ENCODE measurements around the gene CDS1. TPM values are rescaled to one million over a fixed set of nuclear protein-coding genes. Genes with fewer than 3 reads are reported as not detected.

Gene CDS1
- total RNA-seq, 1 donor from 2014 or later, result 18.8 TPM

DNA sequence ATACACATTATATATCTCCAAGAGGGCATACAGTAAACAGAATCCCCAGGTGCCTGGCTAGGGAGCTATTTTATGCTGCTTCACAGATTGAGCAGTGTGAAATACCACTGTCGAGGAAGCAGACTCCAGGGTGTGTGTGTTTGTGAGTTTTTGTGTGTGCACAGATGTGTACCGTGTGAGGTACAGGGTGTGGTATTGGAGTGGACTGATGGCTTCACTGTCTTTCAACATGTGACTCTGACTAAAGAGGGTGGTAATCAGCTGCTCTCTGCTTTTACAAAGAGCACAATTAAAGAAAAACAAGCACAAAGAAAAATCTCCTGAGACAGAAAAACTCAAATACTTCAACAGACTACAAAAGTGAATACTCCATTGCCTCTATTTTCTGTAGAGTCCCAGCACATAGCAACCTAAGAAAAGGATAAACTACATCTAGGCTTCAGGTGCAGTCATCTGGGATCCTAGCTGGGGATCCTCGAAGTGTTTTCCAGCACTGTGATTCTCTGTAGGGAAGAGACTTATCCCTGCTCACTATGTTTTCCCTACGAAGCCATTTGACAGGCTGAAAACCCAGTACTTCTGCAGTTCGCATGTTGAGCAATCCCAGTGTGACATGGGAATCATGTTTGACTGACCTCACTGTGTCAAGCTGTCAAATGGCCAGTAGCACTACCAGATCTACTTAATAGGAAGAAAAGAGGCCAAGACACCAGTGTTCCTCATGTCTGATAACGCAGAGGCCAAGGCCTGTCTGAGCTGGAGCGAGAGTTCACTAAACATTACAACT is 100.3 kb downstream of the CDS1 start:
- TF ChIP-seq, protein P1, sequence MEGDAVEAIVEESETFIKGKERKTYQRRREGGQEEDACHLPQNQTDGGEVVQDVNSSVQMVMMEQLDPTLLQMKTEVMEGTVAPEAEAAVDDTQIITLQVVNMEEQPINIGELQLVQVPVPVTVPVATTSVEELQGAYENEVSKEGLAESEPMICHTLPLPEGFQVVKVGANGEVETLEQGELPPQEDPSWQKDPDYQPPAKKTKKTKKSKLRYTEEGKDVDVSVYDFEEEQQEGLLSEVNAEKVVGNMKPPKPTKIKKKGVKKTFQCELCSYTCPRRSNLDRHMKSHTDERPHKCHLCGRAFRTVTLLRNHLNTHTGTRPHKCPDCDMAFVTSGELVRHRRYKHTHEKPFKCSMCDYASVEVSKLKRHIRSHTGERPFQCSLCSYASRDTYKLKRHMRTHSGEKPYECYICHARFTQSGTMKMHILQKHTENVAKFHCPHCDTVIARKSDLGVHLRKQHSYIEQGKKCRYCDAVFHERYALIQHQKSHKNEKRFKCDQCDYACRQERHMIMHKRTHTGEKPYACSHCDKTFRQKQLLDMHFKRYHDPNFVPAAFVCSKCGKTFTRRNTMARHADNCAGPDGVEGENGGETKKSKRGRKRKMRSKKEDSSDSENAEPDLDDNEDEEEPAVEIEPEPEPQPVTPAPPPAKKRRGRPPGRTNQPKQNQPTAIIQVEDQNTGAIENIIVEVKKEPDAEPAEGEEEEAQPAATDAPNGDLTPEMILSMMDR (IDR thresholded peaks at IDR 0.05; ENCODE audit: insufficient read depth, low read length, poor library complexity, severe bottlenecking), result no peak
- no peaks in the 10 kb centered on the region for H3K27me3 ChIP-seq (ENCODE audit: control insufficient read depth, insufficient read depth, low read length)
- H3K4me3 ChIP-seq (ENCODE audit: low read depth, low read length), result no peak overlapping the region
- peaks cover 1% of the 10 kb centered on the region for H3K36me3 ChIP-seq (ENCODE audit: control insufficient read depth, insufficient read depth, low read length)
- no peak for DNase-seq (ENCODE audit: low read depth)

DNA sequence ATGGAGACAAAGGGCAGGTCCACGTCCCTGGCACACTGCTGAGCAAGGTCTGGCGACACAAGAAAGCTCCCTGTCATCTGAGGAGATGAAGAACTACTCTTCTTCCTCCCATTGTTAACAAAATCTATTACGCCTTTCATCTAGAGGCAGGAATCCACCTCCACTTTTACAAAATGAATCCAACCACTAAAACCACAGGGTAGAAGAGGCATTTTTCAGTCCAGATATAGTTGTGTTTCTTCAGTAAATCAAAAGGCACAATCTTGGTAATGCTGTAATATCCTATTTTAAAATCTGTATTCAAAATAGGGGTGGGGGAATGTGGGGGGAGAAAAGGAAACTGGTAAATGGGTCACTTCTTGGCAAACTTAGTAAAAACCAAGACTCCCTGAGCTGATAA is 101.4 kb downstream of the CDS1 start:
- no peak for DNase-seq (ENCODE audit: low read depth)
- H3K27me3 ChIP-seq (ENCODE audit: control insufficient read depth, insufficient read depth, low read length), result no peaks in the 10 kb centered on the region
- H3K36me3 ChIP-seq (ENCODE audit: control insufficient read depth, insufficient read depth, low read length), result no peaks in the 10 kb centered on the region
- TF ChIP-seq, protein P1 (IDR thresholded peaks at IDR 0.05; ENCODE audit: insufficient read depth, low read length, poor library complexity, severe bottlenecking), result no peak
- no peak overlapping the region for H3K4me3 ChIP-seq (ENCODE audit: low read depth, low read length)

DNA sequence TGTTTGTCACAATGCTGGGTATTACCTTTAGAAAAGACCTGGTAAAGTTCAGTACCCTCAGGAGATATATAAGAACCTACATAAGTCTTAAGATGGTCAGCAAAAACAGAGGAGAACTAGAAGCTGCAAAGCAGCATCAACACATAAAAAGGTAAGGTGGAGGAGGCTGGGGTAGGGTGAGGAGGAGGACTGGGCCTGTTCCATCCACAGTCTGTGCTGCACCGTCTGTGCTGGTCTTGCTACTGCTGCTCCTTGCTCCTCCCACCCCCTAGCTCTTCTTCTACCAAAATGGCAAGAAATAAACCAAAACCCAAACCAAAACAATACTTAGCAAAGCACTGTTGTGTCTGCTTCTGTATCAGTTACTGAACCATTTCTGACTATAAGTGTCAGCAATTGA is 102.2 kb downstream of the CDS1 start:
- H3K4me3 ChIP-seq (ENCODE audit: low read depth, low read length), result no peak overlapping the region
- TF ChIP-seq, protein P1 (IDR thresholded peaks at IDR 0.05; ENCODE audit: insufficient read depth, low read length, poor library complexity, severe bottlenecking), result no peak
- H3K27me3 ChIP-seq (ENCODE audit: control insufficient read depth, insufficient read depth, low read length), result no peaks in the 10 kb centered on the region
- DNase-seq (ENCODE audit: low read depth), result no peak
- H3K36me3 ChIP-seq (ENCODE audit: control insufficient read depth, insufficient read depth, low read length), result no peaks in the 10 kb centered on the region

DNA sequence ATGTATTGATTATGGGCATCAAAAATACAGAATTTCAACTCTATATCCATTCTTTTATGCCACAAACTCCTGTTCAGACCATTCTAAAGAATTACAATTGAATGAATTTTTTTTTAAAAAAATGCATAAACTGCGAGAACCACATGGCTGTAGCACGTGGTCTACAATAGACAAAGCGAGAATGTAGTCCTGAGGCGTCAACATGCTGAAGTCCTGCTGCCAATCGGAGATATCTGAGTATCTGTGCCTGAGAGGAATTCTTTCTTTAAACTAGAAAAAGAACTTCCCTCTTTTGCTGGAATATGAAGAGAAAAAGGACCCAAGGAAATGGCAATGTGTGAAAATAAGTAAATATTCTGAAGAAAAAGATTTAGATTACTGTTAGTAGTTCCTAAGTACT is 105.7 kb downstream of the CDS1 start:
- TF ChIP-seq, protein P1 (IDR thresholded peaks at IDR 0.05; ENCODE audit: insufficient read depth, low read length, poor library complexity, severe bottlenecking), result no peak

DNA sequence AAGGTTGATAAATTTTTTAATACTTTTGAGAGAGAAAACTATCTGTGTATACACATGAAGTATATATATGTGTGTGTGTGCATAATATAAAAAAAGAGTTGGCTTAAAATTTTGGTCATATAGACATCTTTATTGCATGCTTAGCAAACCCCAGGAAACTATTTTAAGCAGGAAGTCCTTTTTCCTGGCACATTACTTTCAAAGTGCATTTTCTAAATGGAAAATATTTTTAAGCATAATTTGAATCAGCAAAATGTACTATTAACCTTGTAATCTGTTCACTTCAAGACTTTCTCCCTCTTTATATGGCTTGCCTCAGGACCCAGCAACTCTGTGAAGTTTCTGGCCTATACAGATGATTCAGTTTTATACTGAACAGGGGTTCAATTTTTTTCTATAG is 106.3 kb downstream of the CDS1 start:
- no peak for DNase-seq (ENCODE audit: low read depth)
- Histone ChIP-seq H3K4me3 (ENCODE audit: low read depth, low read length) (no peak overlapping the region), H3K27me3 (ENCODE audit: control insufficient read depth, insufficient read depth, low read length) (no peaks in the 10 kb centered on the region), H3K36me3 (ENCODE audit: control insufficient read depth, insufficient read depth, low read length) (no peaks in the 10 kb centered on the region)
- TF ChIP-seq, protein P1 (IDR thresholded peaks at IDR 0.05; ENCODE audit: insufficient read depth, low read length, poor library complexity, severe bottlenecking), result no peak

More for the DNA sequence above, 105.7 kb downstream of the CDS1 start:
- no peaks in the 10 kb centered on the region for H3K27me3 ChIP-seq (ENCODE audit: control insufficient read depth, insufficient read depth, low read length)
- no peak overlapping the region for H3K4me3 ChIP-seq (ENCODE audit: low read depth, low read length)
- no peak for DNase-seq (ENCODE audit: low read depth)
- no peaks in the 10 kb centered on the region for H3K36me3 ChIP-seq (ENCODE audit: control insufficient read depth, insufficient read depth, low read length)

DNA sequence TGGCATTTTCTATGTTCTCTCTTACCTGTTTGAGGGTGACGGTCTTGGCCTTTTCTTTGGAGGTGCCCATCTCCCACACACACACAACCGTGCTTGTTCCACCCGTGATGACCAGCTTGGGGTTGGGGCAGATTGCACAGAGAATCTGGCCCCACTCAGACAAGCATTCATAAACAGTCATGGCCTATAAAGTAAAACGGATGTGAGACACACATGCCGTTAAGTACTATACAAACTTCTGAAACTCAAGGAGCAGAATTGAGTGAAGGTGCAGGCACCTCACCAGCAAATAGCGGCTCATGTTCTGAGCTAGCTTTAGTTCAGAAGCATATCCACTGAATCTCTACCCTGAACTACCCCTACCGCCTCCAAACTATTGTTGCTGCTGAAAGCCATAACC is 107.6 kb downstream of the CDS1 start:
- DNase-seq (ENCODE audit: low read depth), result no peak
- H3K4me3 ChIP-seq (ENCODE audit: low read depth, low read length), result no peak overlapping the region
- no peaks in the 10 kb centered on the region for H3K27me3 ChIP-seq (ENCODE audit: control insufficient read depth, insufficient read depth, low read length)
- TF ChIP-seq, protein P1 (IDR thresholded peaks at IDR 0.05; ENCODE audit: insufficient read depth, low read length, poor library complexity, severe bottlenecking), result no peak
- H3K36me3 ChIP-seq (ENCODE audit: control insufficient read depth, insufficient read depth, low read length), result peaks cover 3% of the 10 kb centered on the region
